ENCODE measurements around the gene HMOX1.
A peak's percentile ranks its signal among the peaks of the same experiment; 100 is the strongest.

HMOX1 gene

DNA sequence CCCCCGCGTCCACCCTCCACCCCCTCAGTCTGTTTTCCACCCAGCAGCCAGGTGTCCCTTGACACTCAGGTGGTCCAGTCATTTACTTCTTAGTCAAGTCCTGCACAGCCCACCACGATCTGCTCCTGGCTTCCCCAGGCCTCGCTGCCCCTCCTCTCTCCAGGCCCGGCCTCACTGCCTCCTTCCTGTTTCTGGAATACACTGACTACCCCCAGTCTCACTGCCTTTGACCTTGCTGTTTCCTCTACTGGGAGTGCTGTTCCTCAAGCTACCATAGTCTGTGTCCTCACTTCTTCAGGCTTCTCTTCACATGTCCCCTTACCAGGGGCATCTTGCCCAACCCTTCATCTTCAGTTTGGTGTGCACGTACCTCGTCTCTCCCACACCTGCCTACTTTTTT lies 26.5 kb downstream of the HMOX1 start:
- Histone ChIP-seq H3K4me3 (ENCODE audit: low read length, poor library complexity, severe bottlenecking) (no peak overlapping the region), H3K9me3 (ENCODE audit: insufficient read depth, low read depth, low read length) (no peaks in the 10 kb centered on the region), H3F3A (ENCODE audit: low read depth) (no peaks in the 10 kb centered on the region), H3K36me3 (ENCODE audit: insufficient read depth, low read length) (peaks cover 85% of the 10 kb centered on the region; the same call in 1 of the 2 replicates), H2AFZ (ENCODE audit: low read length) (no peak overlapping the region), H3K4me1 (ENCODE audit: insufficient read depth, low read length, poor library complexity, severe bottlenecking) (peaks cover 28% of the 10 kb centered on the region), H3K9me2 (replicated peaks; ENCODE audit: low read depth, low read length) (no peaks in the 10 kb centered on the region), H3K4me2 (ENCODE audit: low read depth, low read length, poor library complexity, severe bottlenecking) (peak overlapping the region; percentile 3), H3K79me2 (ENCODE audit: insufficient read depth, low read length) (peaks cover 62% of the 10 kb centered on the region), H4K20me1 (ENCODE audit: insufficient read depth, low read length, poor library complexity, severe bottlenecking) (peaks cover 41% of the 10 kb centered on the region), H3K27me3 (ENCODE audit: insufficient read depth, low read length, poor library complexity, severe bottlenecking) (no peaks in the 10 kb centered on the region), H3K9ac (ENCODE audit: low read depth, low read length, poor library complexity, severe bottlenecking) (no peak overlapping the region)
- TF ChIP-seq EZH2phosphoT487 (IDR thresholded peaks at IDR 0.05; ENCODE audit: borderline replicate concordance): no peak
- TF ChIP-seq, protein P1, sequence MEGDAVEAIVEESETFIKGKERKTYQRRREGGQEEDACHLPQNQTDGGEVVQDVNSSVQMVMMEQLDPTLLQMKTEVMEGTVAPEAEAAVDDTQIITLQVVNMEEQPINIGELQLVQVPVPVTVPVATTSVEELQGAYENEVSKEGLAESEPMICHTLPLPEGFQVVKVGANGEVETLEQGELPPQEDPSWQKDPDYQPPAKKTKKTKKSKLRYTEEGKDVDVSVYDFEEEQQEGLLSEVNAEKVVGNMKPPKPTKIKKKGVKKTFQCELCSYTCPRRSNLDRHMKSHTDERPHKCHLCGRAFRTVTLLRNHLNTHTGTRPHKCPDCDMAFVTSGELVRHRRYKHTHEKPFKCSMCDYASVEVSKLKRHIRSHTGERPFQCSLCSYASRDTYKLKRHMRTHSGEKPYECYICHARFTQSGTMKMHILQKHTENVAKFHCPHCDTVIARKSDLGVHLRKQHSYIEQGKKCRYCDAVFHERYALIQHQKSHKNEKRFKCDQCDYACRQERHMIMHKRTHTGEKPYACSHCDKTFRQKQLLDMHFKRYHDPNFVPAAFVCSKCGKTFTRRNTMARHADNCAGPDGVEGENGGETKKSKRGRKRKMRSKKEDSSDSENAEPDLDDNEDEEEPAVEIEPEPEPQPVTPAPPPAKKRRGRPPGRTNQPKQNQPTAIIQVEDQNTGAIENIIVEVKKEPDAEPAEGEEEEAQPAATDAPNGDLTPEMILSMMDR (conservative IDR thresholded peaks at IDR 0.05; ENCODE audit: low read length): no peak

DNA sequence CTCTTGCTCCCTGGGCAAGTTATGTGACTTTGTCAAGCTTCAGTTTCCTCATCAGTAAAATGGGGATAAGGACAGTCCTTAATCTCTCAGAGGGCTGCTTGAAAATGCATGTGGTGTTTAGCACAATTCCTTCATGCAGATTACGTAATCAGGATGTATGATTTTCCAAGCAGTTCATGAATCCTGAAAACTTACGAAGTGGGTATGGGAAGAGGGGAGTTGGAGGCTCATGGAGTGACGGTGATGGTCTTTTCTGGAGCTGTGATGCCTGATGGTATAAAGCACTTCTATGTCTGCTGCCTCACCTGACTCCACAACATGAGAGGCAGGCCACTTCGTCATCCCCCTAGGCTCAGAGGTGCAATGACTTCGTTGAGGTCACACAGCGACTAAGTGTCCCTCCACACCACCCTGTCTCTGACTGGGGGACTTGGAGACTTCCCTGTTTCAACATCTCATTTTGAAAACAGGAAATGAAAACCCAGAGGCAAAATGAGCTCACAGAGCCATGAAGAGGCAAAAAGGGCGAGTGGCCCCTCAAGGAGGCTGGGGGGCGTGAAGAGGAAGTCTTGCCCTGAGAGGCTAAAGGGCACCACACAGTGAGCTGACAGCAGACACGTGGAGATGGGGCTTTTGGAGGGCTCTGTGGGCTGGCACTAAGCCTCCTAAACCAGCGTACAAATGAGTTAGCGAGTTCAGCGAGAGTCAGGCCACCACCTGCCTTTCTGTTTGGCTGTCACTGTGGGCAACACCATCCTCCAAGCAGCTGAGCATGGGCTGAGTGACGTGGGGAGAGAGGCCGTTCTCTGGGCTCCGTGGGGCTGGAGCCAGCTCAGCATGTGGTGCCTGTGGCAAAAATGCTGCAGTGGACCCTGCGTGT lies 29.1 kb downstream of the HMOX1 start:
- H3K27me3 ChIP-seq (ENCODE audit: insufficient read depth, low read length, poor library complexity, severe bottlenecking): no peaks in the 10 kb centered on the region
- TF ChIP-seq, protein P1 (conservative IDR thresholded peaks at IDR 0.05; ENCODE audit: low read length): no peak
- no peak for TF ChIP-seq EZH2phosphoT487 (IDR thresholded peaks at IDR 0.05; ENCODE audit: borderline replicate concordance)
- peak overlapping the region; percentile 14 for H3K4me2 ChIP-seq (ENCODE audit: low read depth, low read length, poor library complexity, severe bottlenecking)
- H3K9me3 ChIP-seq (ENCODE audit: insufficient read depth, low read depth, low read length): no peaks in the 10 kb centered on the region
- H3K36me3 ChIP-seq (ENCODE audit: insufficient read depth, low read length): peaks cover 85% of the 10 kb centered on the region; the same call in 1 of the 2 replicates
- peaks cover 40% of the 10 kb centered on the region; the same call in 1 of the 2 replicates for H3K79me2 ChIP-seq (ENCODE audit: insufficient read depth, low read length)
- peaks cover 14% of the 10 kb centered on the region for H3K4me1 ChIP-seq (ENCODE audit: insufficient read depth, low read length, poor library complexity, severe bottlenecking)
- H4K20me1 ChIP-seq (ENCODE audit: insufficient read depth, low read length, poor library complexity, severe bottlenecking): peaks cover 27% of the 10 kb centered on the region
- H3F3A ChIP-seq (ENCODE audit: low read depth): no peaks in the 10 kb centered on the region
- no peak overlapping the region for H3K9ac ChIP-seq (ENCODE audit: low read depth, low read length, poor library complexity, severe bottlenecking)
- H3K9me2 ChIP-seq (replicated peaks; ENCODE audit: low read depth, low read length): no peaks in the 10 kb centered on the region
- no peak overlapping the region for H3K4me3 ChIP-seq (ENCODE audit: low read length, poor library complexity, severe bottlenecking)
- no peak overlapping the region for H2AFZ ChIP-seq (ENCODE audit: low read length)

DNA sequence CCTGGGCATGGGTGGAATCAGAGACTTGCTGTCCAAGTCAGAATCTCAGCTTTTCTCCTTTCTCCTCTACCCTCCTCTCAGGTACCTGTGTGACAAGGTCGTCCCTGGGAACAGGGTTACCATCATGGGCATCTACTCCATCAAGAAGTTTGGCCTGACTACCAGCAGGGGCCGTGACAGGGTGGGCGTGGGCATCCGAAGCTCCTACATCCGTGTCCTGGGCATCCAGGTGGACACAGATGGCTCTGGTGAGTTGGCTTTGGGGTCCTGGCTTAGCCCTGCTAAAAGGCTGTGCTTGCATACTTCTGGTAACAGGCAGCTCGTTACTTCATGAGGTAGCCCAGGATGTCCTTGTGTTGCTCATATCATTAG lies 29.8 kb downstream of the HMOX1 start:
- H3K9me2 ChIP-seq (replicated peaks; ENCODE audit: low read depth, low read length): no peaks in the 10 kb centered on the region
- H3K4me3 ChIP-seq (ENCODE audit: low read length, poor library complexity, severe bottlenecking): no peak overlapping the region
- no peak overlapping the region for H3K9ac ChIP-seq (ENCODE audit: low read depth, low read length, poor library complexity, severe bottlenecking)
- TF ChIP-seq, protein P1 (conservative IDR thresholded peaks at IDR 0.05; ENCODE audit: low read length): no peak
- no peak for TF ChIP-seq EZH2phosphoT487 (IDR thresholded peaks at IDR 0.05; ENCODE audit: borderline replicate concordance)
- H3K9me3 ChIP-seq (ENCODE audit: insufficient read depth, low read depth, low read length): no peaks in the 10 kb centered on the region
- H3F3A ChIP-seq (ENCODE audit: low read depth): no peaks in the 10 kb centered on the region
- H3K4me2 ChIP-seq (ENCODE audit: low read depth, low read length, poor library complexity, severe bottlenecking): no peak overlapping the region
- H3K27me3 ChIP-seq (ENCODE audit: insufficient read depth, low read length, poor library complexity, severe bottlenecking): no peaks in the 10 kb centered on the region
- H3K79me2 ChIP-seq (ENCODE audit: insufficient read depth, low read length): peaks cover 35% of the 10 kb centered on the region; the same call in 1 of the 2 replicates
- peaks cover 91% of the 10 kb centered on the region; the same call in 1 of the 2 replicates for H3K36me3 ChIP-seq (ENCODE audit: insufficient read depth, low read length)
- H3K4me1 ChIP-seq (ENCODE audit: insufficient read depth, low read length, poor library complexity, severe bottlenecking): peaks cover 14% of the 10 kb centered on the region
- H2AFZ ChIP-seq (ENCODE audit: low read length): no peak overlapping the region
- peaks cover 27% of the 10 kb centered on the region for H4K20me1 ChIP-seq (ENCODE audit: insufficient read depth, low read length, poor library complexity, severe bottlenecking)

Measured in Loucy (cell line).